SK-N-SH treated with all-trans-retinoic acid at 6 μM for 48 hours (cell line): Measurements from ENCODE around the gene PLG.
"Not testable (repeated sequence)": the region's sequence is repeated elsewhere in the genome, so short reads cannot be mapped to it uniquely, and the experiment has no call there.

Source experiments
- ATAC-seq: fragments of 200-7000 bp; cut with Tn5 transposase; 3 replicates; pipeline ENCODE4 v1.9.1; 2020; ENCODE audit warnings: mild to moderate bottlenecking, moderate library complexity
- BACH2 ChIP-seq: fragments of 250-450 bp; sonication (Bioruptor Pico); IDR thresholded peaks from 2 replicates; pipeline ENCODE4 v1.9.0; 2021; ENCODE audit warnings: mild to moderate bottlenecking, borderline replicate concordance
- CREB5 ChIP-seq: fragments of 250-450 bp; sonication (Bioruptor Pico); IDR thresholded peaks from 2 replicates; pipeline ENCODE4 v1.5.1; 2020; ENCODE audit warnings: low read depth, mild to moderate bottlenecking, moderate library complexity
- CSDC2 ChIP-seq: fragments of 250-450 bp; sonication (Bioruptor Pico); IDR thresholded peaks from 2 replicates; pipeline ENCODE4 v1.5.0; 2020; ENCODE audit warnings: mild to moderate bottlenecking, moderate library complexity
- CSRNP3 ChIP-seq: fragments of 250-450 bp; sonication (Bioruptor Pico); IDR thresholded peaks from 2 replicates; pipeline ENCODE4 v1.5.1; 2021; ENCODE audit warnings: mild to moderate bottlenecking, moderate library complexity
- ESRRG ChIP-seq: fragments of 250-450 bp; sonication (Bioruptor Pico); IDR thresholded peaks from 2 replicates; pipeline ENCODE4 v1.6.1; 2021; ENCODE audit warnings: mild to moderate bottlenecking
- ISL1 ChIP-seq: fragments of 250-450 bp; sonication (Bioruptor Pico); IDR thresholded peaks from 2 replicates; pipeline ENCODE4 v2.1.2; 2022; ENCODE audit warnings: mild to moderate bottlenecking, moderate library complexity
- OSR1 ChIP-seq: fragments of 250-450 bp; sonication (Bioruptor Pico); IDR thresholded peaks from 2 replicates; pipeline ENCODE4 v1.8.0; 2022; ENCODE audit warnings: moderate library complexity, mild to moderate bottlenecking, inconsistent platforms
- POU6F1 ChIP-seq: fragments of 250-450 bp; sonication (Bioruptor Pico); IDR thresholded peaks from 2 replicates; pipeline ENCODE4 v1.8.0; 2021; ENCODE audit warnings: low read depth, mild to moderate bottlenecking, moderate library complexity, borderline replicate concordance
- PPARA ChIP-seq: fragments of 250-450 bp; sonication (Bioruptor Pico); IDR thresholded peaks from 2 replicates; pipeline ENCODE4 v1.5.0; 2020; ENCODE audit warnings: mild to moderate bottlenecking, borderline replicate concordance
- RARB ChIP-seq: fragments of 250-450 bp; sonication (Bioruptor Pico); IDR thresholded peaks from 2 replicates; pipeline ENCODE4 v1.8.0; 2021; ENCODE audit warnings: mild to moderate bottlenecking, moderate library complexity
- SNAI2 ChIP-seq: fragments of 250-450 bp; sonication (Bioruptor Pico); IDR thresholded peaks from 2 replicates; pipeline ENCODE4 v1.5.0; 2020; ENCODE audit warnings: mild to moderate bottlenecking, moderate library complexity
- TSHZ2 ChIP-seq: fragments of 250-450 bp; sonication (Bioruptor Pico); IDR thresholded peaks from 2 replicates; pipeline ENCODE4 v1.5.0; 2020; ENCODE audit warnings: mild to moderate bottlenecking, moderate library complexity
- ZFP3 ChIP-seq: fragments of 250-450 bp; sonication (Bioruptor Pico); IDR thresholded peaks from 2 replicates; pipeline ENCODE4 v1.5.0; 2020; ENCODE audit warnings: mild to moderate bottlenecking, moderate library complexity
- ZNF565 ChIP-seq: fragments of 450-650 bp; formaldehyde crosslinking; conservative IDR thresholded peaks from 2 replicates; pipeline ENCODE4 v1.5.0; 2020; ENCODE audit warnings: low read depth, mild to moderate bottlenecking, moderate library complexity
- ZNF70 ChIP-seq: fragments of 450-650 bp; formaldehyde crosslinking; IDR thresholded peaks from 2 replicates; pipeline ENCODE4 v1.5.0; 2020; ENCODE audit warnings: mild to moderate bottlenecking, moderate library complexity
- ZNF8 ChIP-seq: fragments of 450-650 bp; formaldehyde crosslinking; IDR thresholded peaks from 2 replicates; pipeline ENCODE4 v1.5.0; 2020; ENCODE audit warnings: mild to moderate bottlenecking, moderate library complexity

PLG gene

GRCh38 chr6:160679402-160679769, 22.7 kb upstream of the PLG start:
- ATAC-seq: peak; percentile 49; the same call in 2 of the 3 replicates
- TF ChIP-seq PPARA (CRISPR knock-in tag): no peak
- TF ChIP-seq SNAI2 (CRISPR knock-in tag): no peak
- TF ChIP-seq POU6F1: no peak
- no peak for TF ChIP-seq ZNF8 (CRISPR knock-in tag)
- no peak for TF ChIP-seq BACH2 (CRISPR knock-in tag)
- no peak for TF ChIP-seq CSDC2
- TF ChIP-seq ZFP3 (CRISPR knock-in tag): no peak
- TF ChIP-seq OSR1 (CRISPR knock-in tag): no peak
- no peak for TF ChIP-seq CSRNP3
- no peak for TF ChIP-seq ESRRG (CRISPR knock-in tag)
- no peak for TF ChIP-seq CREB5
- TF ChIP-seq RARB (CRISPR knock-in tag): no peak

- ATAC-seq: not testable (repeated sequence)
Observed at GRCh38 chr6:160685101-160685761, 16.8 kb upstream of the PLG start.

- no peak for TF ChIP-seq OSR1 (CRISPR knock-in tag)
- TF ChIP-seq ZNF565: no peak
- TF ChIP-seq TSHZ2 (CRISPR knock-in tag): no peak
- ATAC-seq: no peak
Observed at GRCh38 chr6:160685762-160686450, 16.1 kb upstream of the PLG start.

- no peak for ATAC-seq
- no peak for TF ChIP-seq OSR1 (CRISPR knock-in tag)
Observed at GRCh38 chr6:160690458-160690857, 11.6 kb upstream of the PLG start.

- TF ChIP-seq ZNF565: no peak
- TF ChIP-seq ZNF70: no peak
- TF ChIP-seq POU6F1: no peak
- no peak for TF ChIP-seq ISL1 (CRISPR knock-in tag)
- ATAC-seq: no peak
Observed at GRCh38 chr6:160691617-160692016, 10.4 kb upstream of the PLG start.
